Lower lobe of right lung (tissue), 2 donors: ENCODE data around the gene COPE. TPM values are rescaled to one million over a fixed set of nuclear protein-coding genes. Genes with fewer than 3 reads are reported as not detected.

ENCODE experiments used
- ATAC-seq, 2 donors: fragments of 200-7000 bp; cut with Tn5 transposase; one replicate each; pipeline ENCODE4 v1.9.1; 2020 to 2022; ENCODE audit warnings: mild to moderate bottlenecking in 2 of 2, moderate library complexity in 2 of 2
- DNase-seq: peaks from one replicate; pipeline ENCODE4 v3.0.0-alpha.2; 2020
- H3K27ac ChIP-seq: fragments of 200-600 bp; one replicate; pipeline ENCODE4 v1.8.0; 2022
- H3K27me3 ChIP-seq: fragments of 200-600 bp; one replicate; pipeline ENCODE4 v1.8.0; 2022; ENCODE audit warnings: low read depth
- H3K36me3 ChIP-seq: fragments of 200-600 bp; one replicate; pipeline ENCODE4 v1.8.0; 2022; ENCODE audit warnings: mild to moderate bottlenecking
- H3K4me1 ChIP-seq: fragments of 200-600 bp; one replicate; pipeline ENCODE4 v1.8.0; 2022
- H3K4me3 ChIP-seq: fragments of 200-600 bp; one replicate; pipeline ENCODE4 v1.8.0; 2022; ENCODE audit warnings: mild to moderate bottlenecking
- H3K9me3 ChIP-seq: fragments of 200-600 bp; one replicate; pipeline ENCODE4 v1.8.0; 2022
- intact Hi-C: fragments of 100-400 bp; cut with DNase I; formaldehyde crosslinking; loops from one replicate; pipeline ENCODE4 v1.11.0; 2022
- total RNA-seq: library from RNA; stranded (reverse); fragmentation: NEBNext Ultra II Directional; extraction: Animal tissue kit (Norgen Biotek cat#: 25700); gene quantifications from one replicate; pipeline ENCODE4 v1.2.1, GENCODE V29; 2021
- TF ChIP-seq, protein P1 (sequence below): fragments of 200-600 bp; IDR thresholded peaks from one replicate; pipeline ENCODE4 v1.8.0; 2022; ENCODE audit warnings: antibody characterized with exemption, mild to moderate bottlenecking
- donor health status: DM: no; HTN: yes; CAD: no; lungs with severe emphysema.

The COPE gene
- total RNA-seq, 1 donor from 2014 or later: 145 TPM

DNA sequence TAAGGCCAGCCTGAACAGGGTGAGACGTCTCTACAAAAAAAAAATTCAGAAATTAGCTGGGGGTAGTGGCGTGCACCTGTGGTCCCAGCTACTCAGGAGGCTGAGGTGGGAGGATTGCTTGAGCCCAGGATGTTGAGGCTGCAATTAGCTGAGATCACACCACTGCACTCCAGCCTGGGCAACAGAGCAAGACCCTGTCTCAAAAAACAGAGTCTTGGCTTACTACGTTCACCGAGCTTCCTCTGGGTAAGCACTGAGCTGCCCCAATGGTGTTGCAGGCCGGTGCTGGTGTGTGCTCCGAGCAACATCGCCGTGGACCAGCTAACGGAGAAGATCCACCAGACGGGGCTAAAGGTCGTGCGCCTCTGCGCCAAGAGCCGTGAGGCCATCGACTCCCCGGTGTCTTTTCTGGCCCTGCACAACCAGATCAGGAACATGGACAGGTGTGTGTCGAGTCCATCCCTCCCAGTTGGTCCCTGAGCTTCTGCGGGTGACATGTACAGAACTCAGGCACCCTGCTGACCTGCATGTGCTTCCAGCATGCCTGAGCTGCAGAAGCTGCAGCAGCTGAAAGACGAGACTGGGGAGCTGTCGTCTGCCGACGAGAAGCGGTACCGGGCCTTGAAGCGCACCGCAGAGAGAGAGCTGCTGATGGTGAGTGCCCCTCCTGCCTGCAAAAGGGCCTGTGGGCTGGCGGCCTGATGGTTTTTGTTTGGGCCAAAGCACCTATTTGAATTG lies 63.4 kb downstream of the COPE start:
- Histone ChIP-seq H3K4me1 (peaks cover 10% of the 10 kb centered on the region), H3K36me3 (peaks cover 100% of the 10 kb centered on the region), H3K27me3 (no peaks in the 10 kb centered on the region), H3K4me3 (no peak overlapping the region), H3K27ac (no peak overlapping the region), H3K9me3 (no peaks in the 10 kb centered on the region)
- intact Hi-C loops: no loop called here
- ATAC-seq (no peak), DNase-seq (no peak)
- TF ChIP-seq, protein P1, sequence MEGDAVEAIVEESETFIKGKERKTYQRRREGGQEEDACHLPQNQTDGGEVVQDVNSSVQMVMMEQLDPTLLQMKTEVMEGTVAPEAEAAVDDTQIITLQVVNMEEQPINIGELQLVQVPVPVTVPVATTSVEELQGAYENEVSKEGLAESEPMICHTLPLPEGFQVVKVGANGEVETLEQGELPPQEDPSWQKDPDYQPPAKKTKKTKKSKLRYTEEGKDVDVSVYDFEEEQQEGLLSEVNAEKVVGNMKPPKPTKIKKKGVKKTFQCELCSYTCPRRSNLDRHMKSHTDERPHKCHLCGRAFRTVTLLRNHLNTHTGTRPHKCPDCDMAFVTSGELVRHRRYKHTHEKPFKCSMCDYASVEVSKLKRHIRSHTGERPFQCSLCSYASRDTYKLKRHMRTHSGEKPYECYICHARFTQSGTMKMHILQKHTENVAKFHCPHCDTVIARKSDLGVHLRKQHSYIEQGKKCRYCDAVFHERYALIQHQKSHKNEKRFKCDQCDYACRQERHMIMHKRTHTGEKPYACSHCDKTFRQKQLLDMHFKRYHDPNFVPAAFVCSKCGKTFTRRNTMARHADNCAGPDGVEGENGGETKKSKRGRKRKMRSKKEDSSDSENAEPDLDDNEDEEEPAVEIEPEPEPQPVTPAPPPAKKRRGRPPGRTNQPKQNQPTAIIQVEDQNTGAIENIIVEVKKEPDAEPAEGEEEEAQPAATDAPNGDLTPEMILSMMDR: no peak

DNA sequence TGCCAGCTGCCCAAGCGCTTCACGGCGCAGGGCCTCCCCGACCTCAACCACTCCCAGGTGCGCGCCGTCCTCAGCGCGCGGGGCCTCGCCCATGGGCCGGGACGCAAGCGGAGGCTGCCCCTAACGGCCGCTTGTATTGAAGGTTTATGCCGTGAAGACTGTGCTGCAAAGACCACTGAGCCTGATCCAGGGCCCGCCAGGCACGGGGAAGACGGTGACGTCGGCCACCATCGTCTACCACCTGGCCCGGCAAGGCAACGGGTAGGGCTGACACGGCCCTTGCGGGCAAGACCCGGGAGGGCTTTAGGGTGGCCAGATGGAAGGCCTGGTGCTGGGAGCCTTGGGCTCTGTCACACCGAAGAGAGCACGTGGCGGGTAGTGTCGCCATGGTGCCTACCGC lies 64.2 kb downstream of the COPE start:
- intact Hi-C loops: no loop called here
- peak; percentile 41 for DNase-seq
- TF ChIP-seq, protein P1: no peak
- Histone ChIP-seq H3K36me3 (peaks cover 100% of the 10 kb centered on the region), H3K4me3 (no peak overlapping the region), H3K27me3 (no peaks in the 10 kb centered on the region), H3K4me1 (peaks cover 18% of the 10 kb centered on the region), H3K27ac (no peak overlapping the region), H3K9me3 (no peaks in the 10 kb centered on the region)
- no peak for ATAC-seq

DNA sequence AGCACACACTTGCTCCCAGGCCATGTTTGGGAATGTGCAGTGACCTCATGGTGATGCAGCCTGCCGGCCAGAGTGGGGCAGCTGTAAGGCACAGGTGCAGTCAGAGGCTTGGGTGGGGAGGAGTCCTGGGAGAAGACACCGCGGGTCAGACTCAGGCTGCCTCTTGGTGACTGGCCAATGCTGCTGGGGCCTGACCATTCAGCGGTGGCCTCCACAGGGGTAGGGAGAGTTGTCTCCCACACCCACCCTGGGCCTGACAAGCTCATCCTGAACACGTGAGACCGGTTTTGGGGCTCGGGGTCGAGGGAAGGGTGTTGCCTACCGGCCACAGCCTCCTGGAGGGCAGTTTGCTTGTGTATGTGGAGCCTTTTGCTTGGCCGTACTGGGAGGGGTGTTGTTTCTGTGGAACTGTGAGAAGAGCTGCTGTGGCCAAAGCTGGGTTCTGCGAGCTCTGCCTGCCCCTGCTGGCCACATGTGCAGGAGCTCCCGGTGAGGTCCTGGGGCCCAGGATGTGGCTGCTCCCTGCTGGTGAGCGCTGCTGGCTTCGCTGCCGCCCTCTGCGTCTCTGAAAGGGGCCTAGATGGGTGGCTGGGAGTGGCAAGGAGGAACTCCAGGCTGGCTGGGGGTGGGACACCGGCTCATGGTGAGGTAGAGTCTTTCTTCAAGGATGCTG lies 65.3 kb downstream of the COPE start:
- peaks cover 23% of the 10 kb centered on the region for H3K4me1 ChIP-seq
- H3K9me3 ChIP-seq: no peaks in the 10 kb centered on the region
- peaks cover 97% of the 10 kb centered on the region for H3K36me3 ChIP-seq
- no peak overlapping the region for H3K4me3 ChIP-seq
- DNase-seq (no peak), ATAC-seq (no peak)
- intact Hi-C loops: no loop called here
- H3K27me3 ChIP-seq: no peaks in the 10 kb centered on the region
- TF ChIP-seq, protein P1: no peak
- no peak overlapping the region for H3K27ac ChIP-seq

DNA sequence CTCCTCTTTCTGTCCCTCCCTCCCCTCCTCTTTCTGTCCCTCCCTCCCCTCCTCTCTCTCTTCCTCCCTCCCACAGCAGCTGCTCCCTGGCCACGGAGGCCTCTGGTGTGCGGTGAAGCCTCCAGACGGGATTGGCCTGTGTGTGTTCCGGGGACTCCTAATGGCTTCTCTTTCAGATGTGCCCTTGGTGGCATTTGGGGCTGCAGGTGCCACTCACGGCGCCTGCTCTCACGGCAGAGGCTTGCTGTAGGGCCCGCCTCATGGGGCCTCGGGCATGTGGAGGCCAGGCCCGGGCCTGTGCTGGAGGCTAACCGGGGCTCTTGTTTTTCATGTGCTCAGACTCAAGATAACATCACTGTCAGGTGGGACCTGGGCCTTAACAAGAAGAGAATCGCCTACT lies 66.5 kb downstream of the COPE start:
- H3K4me1 ChIP-seq: peaks cover 35% of the 10 kb centered on the region
- H3K9me3 ChIP-seq: no peaks in the 10 kb centered on the region
- H3K36me3 ChIP-seq: peaks cover 96% of the 10 kb centered on the region
- ATAC-seq: no peak
- intact Hi-C loops: no loop called here
- no peaks in the 10 kb centered on the region for H3K27me3 ChIP-seq
- TF ChIP-seq, protein P1: no peak
- no peak for DNase-seq
- H3K4me3 ChIP-seq: no peak overlapping the region
- no peak overlapping the region for H3K27ac ChIP-seq

DNA sequence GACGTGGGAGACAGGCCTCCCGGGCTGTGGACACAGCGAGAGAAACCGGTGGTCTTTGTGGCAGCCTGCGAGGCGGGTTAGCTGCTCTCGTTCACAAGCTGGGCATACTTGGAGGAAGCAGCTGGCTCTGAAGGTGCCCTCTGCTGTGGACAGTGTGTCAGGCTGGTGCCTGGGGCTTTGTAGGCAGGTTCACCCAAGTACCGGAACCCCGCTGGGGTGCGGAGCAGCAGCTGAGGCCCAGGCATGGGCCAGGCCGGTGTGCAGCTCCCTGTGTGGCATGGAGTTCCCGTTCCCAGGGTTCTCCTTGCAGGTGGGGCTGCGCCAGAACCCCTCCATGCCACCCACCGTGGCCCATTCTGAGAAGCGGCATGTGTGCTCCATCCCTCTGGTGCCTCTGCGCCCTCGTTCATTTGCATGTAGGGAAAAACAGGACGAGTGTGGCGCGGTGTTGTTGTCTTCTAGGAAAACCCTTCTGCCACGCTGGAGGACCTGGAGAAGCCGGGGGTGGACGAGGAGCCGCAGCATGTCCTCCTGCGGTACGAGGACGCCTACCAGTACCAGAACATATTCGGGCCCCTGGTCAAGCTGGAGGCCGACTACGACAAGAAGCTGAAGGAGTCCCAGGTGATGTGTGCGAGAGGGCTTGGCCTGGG lies 67.4 kb downstream of the COPE start:
- Histone ChIP-seq H3K9me3 (no peaks in the 10 kb centered on the region), H3K4me1 (peaks cover 44% of the 10 kb centered on the region), H3K4me3 (no peak overlapping the region), H3K27ac (peak overlapping the region; percentile 11), H3K36me3 (peaks cover 89% of the 10 kb centered on the region), H3K27me3 (no peaks in the 10 kb centered on the region)
- TF ChIP-seq, protein P1: no peak
- intact Hi-C loops: no loop called here
- peak; percentile 43 for DNase-seq
- ATAC-seq: no peak
